Measurements from ENCODE around the gene ARIH1. TPM values are rescaled to one million over a fixed set of nuclear protein-coding genes. Genes with fewer than 3 reads are reported as not detected.
"Not testable (repeated sequence)": the region's sequence is repeated elsewhere in the genome, so short reads cannot be mapped to it uniquely, and the experiment has no call there.

Gene ARIH1
- total RNA-seq, 1 donor from 2014 or later: 54.9 TPM

GRCh38 chr15:72616491-72617210 lies 142.5 kb downstream of the ARIH1 start:
- H3K4me3 ChIP-seq (ENCODE audit: low read depth, low read length): no peak overlapping the region
- no peak for TF ChIP-seq CTCF (IDR thresholded peaks at IDR 0.05; ENCODE audit: insufficient read depth, low read length, poor library complexity, severe bottlenecking)

GRCh38 chr15:72623854-72624253 lies 149.7 kb downstream of the ARIH1 start:
- H3K4me3 ChIP-seq (ENCODE audit: low read depth, low read length); H3K36me3 ChIP-seq (ENCODE audit: control insufficient read depth, insufficient read depth, low read length); H3K27me3 ChIP-seq (ENCODE audit: control insufficient read depth, insufficient read depth, low read length); DNase-seq (ENCODE audit: low read depth): not testable (repeated sequence)

More at GRCh38 chr15:72616491-72617210, 142.5 kb downstream of the ARIH1 start:
- DNase-seq (ENCODE audit: low read depth): no peak
- Histone ChIP-seq H3K27me3 (ENCODE audit: control insufficient read depth, insufficient read depth, low read length) (no peaks in the 10 kb centered on the region), H3K36me3 (ENCODE audit: control insufficient read depth, insufficient read depth, low read length) (no peaks in the 10 kb centered on the region)

GRCh38 chr15:72626153-72626552 lies 152.0 kb downstream of the ARIH1 start:
- not testable (repeated sequence) for H3K36me3 ChIP-seq (ENCODE audit: control insufficient read depth, insufficient read depth, low read length); DNase-seq (ENCODE audit: low read depth); H3K4me3 ChIP-seq (ENCODE audit: low read depth, low read length)

GRCh38 chr15:72628249-72629067 lies 154.3 kb downstream of the ARIH1 start:
- DNase-seq (ENCODE audit: low read depth); H3K4me3 ChIP-seq (ENCODE audit: low read depth, low read length); H3K36me3 ChIP-seq (ENCODE audit: control insufficient read depth, insufficient read depth, low read length); H3K27me3 ChIP-seq (ENCODE audit: control insufficient read depth, insufficient read depth, low read length): not testable (repeated sequence)
- TF ChIP-seq CTCF (IDR thresholded peaks at IDR 0.05; ENCODE audit: insufficient read depth, low read length, poor library complexity, severe bottlenecking): peak; percentile 26

More at GRCh38 chr15:72626153-72626552, 152.0 kb downstream of the ARIH1 start:
- not testable (repeated sequence) for H3K27me3 ChIP-seq (ENCODE audit: control insufficient read depth, insufficient read depth, low read length)

- DNase-seq (ENCODE audit: low read depth); H3K36me3 ChIP-seq (ENCODE audit: control insufficient read depth, insufficient read depth, low read length); H3K4me3 ChIP-seq (ENCODE audit: low read depth, low read length); H3K27me3 ChIP-seq (ENCODE audit: control insufficient read depth, insufficient read depth, low read length): not testable (repeated sequence)
Measured at GRCh38 chr15:72629068-72629570, 155.0 kb downstream of the ARIH1 start.

- peak overlapping the region; percentile 25 for H3K4me3 ChIP-seq (ENCODE audit: low read depth, low read length)
- DNase-seq (ENCODE audit: low read depth): peak; percentile 34
- not testable (repeated sequence) for H3K27me3 ChIP-seq (ENCODE audit: control insufficient read depth, insufficient read depth, low read length); H3K36me3 ChIP-seq (ENCODE audit: control insufficient read depth, insufficient read depth, low read length)
Measured at GRCh38 chr15:72636519-72637282, 162.6 kb downstream of the ARIH1 start.

GRCh38 chr15:72639759-72640483 lies 165.8 kb downstream of the ARIH1 start:
- H3K27me3 ChIP-seq (ENCODE audit: control insufficient read depth, insufficient read depth, low read length); H3K4me3 ChIP-seq (ENCODE audit: low read depth, low read length); H3K36me3 ChIP-seq (ENCODE audit: control insufficient read depth, insufficient read depth, low read length); DNase-seq (ENCODE audit: low read depth): not testable (repeated sequence)

- H3K36me3 ChIP-seq (ENCODE audit: control insufficient read depth, insufficient read depth, low read length); DNase-seq (ENCODE audit: low read depth); H3K4me3 ChIP-seq (ENCODE audit: low read depth, low read length); H3K27me3 ChIP-seq (ENCODE audit: control insufficient read depth, insufficient read depth, low read length): not testable (repeated sequence)
Measured at GRCh38 chr15:72642271-72642670, 168.1 kb downstream of the ARIH1 start.

- H3K4me3 ChIP-seq (ENCODE audit: low read depth, low read length); H3K36me3 ChIP-seq (ENCODE audit: control insufficient read depth, insufficient read depth, low read length); H3K27me3 ChIP-seq (ENCODE audit: control insufficient read depth, insufficient read depth, low read length); DNase-seq (ENCODE audit: low read depth): not testable (repeated sequence)
Measured at GRCh38 chr15:72648631-72649253, 174.6 kb downstream of the ARIH1 start.
